ENCODE data around the gene LVRN. TPM values are rescaled to one million over a fixed set of nuclear protein-coding genes. Genes with fewer than 3 reads are reported as not detected.

Gene LVRN
- total and polyA plus RNA-seq, 2 donors from 2014 or later = not detected

DNA sequence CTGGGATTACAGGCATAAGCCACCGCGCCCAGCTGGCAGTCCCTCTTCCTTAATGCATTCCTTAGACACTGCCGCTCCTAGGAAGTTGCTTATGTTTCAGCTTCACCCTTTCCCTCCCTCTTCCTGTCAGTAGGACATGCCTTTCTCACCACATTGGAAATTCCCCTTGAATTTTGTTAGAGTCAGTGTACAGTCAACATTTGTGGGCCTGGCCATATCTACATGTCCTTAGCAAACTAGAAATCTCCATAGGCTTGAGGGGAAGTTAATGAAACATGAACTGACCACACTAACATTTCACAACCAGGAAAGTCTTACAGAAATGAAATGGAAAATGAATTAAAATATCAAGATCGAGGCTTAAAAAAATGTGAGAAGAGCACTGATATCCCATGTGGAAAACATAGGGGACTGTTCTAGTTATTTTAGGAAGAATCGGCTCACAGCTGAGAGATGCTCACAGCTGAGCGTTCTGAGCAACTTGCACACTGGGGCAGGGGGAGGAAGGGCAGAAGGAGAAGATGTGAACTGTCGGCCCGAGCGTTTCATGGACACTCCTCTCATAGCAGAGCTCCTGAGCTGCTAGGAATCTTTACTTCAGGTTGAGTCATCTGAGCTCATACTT is 21.1 kb upstream of the LVRN start:
- FAIRE-seq (no peak), DNase-seq (no peak)
- intact Hi-C loops (cut with DNase I) = no loop called here
- H3K4me3 ChIP-seq (ENCODE audit: low read length in 3 of 3) = no peak overlapping the region
- H3K27me3 ChIP-seq (ENCODE audit: control insufficient read depth, insufficient read depth, low read length) = no peaks in the 10 kb centered on the region
- H3K9ac ChIP-seq (ENCODE audit: low read length in 3 of 3) = no peak overlapping the region
- H3K27ac ChIP-seq (ENCODE audit: low read depth in 2 of 2, low read length in 2 of 2) = no peak overlapping the region
- TF ChIP-seq CTCF (IDR thresholded peaks at IDR 0.05; ENCODE audit: borderline replicate concordance, extremely low read depth, insufficient read depth) = no peak
- H3K4me1 ChIP-seq (ENCODE audit: control insufficient read depth in 2 of 3, insufficient read depth in 2 of 3, low read depth in 1 of 3, low read length in 3 of 3) = no peaks in the 10 kb centered on the region
- H3K36me3 ChIP-seq (ENCODE audit: control insufficient read depth in 2 of 3, insufficient read depth in 3 of 3, low read length in 3 of 3) = no peaks in the 10 kb centered on the region
- no peaks in the 10 kb centered on the region for H3K9me3 ChIP-seq (ENCODE audit: control insufficient read depth in 2 of 3, insufficient read depth in 1 of 3, low read length in 3 of 3)

DNA sequence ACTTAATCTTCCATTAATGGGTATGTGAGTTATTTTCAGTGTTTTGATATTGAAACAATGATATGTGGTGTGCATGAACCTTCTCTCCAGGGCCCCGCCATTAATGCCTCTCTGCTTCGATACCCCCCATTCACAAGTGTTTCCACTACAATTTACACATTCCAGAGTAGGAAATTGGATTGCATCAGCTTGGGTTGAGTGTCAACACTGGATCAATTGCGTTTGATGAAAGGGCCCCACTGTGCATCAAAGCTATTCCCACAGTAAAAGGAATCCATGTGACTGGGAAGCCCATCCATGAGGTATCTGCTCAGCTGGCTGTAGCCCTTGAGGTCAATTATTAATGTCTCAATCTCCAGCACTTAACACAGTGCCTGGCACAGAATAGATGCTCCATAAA is 17.8 kb upstream of the LVRN start:
- no peak overlapping the region for H3K4me3 ChIP-seq (ENCODE audit: low read length in 3 of 3)
- H3K9ac ChIP-seq (ENCODE audit: low read length in 3 of 3) = no peak overlapping the region
- intact Hi-C loops (cut with DNase I) = no loop called here
- H3K27me3 ChIP-seq (ENCODE audit: control insufficient read depth, insufficient read depth, low read length) = no peaks in the 10 kb centered on the region
- no peaks in the 10 kb centered on the region for H3K9me3 ChIP-seq (ENCODE audit: control insufficient read depth in 2 of 3, insufficient read depth in 1 of 3, low read length in 3 of 3)
- H3K27ac ChIP-seq (ENCODE audit: low read depth in 2 of 2, low read length in 2 of 2) = no peak overlapping the region
- TF ChIP-seq CTCF (IDR thresholded peaks at IDR 0.05; ENCODE audit: borderline replicate concordance, extremely low read depth, insufficient read depth) = no peak
- FAIRE-seq (no peak), DNase-seq (no peak)
- H3K4me1 ChIP-seq (ENCODE audit: control insufficient read depth in 2 of 3, insufficient read depth in 2 of 3, low read depth in 1 of 3, low read length in 3 of 3) = no peaks in the 10 kb centered on the region
- H3K36me3 ChIP-seq (ENCODE audit: control insufficient read depth in 2 of 3, insufficient read depth in 3 of 3, low read length in 3 of 3) = no peaks in the 10 kb centered on the region

GRCh38 chr5:115946655-115947054 is 15.6 kb upstream of the LVRN start:
- Histone ChIP-seq H3K27me3 (ENCODE audit: control insufficient read depth, insufficient read depth, low read length) (no peaks in the 10 kb centered on the region), H3K4me3 (ENCODE audit: low read length in 3 of 3) (no peak overlapping the region), H3K9ac (ENCODE audit: low read length in 3 of 3) (no peak overlapping the region), H3K4me1 (ENCODE audit: control insufficient read depth in 2 of 3, insufficient read depth in 2 of 3, low read depth in 1 of 3, low read length in 3 of 3) (no peaks in the 10 kb centered on the region), H3K9me3 (ENCODE audit: control insufficient read depth in 2 of 3, insufficient read depth in 1 of 3, low read length in 3 of 3) (no peaks in the 10 kb centered on the region), H3K27ac (ENCODE audit: low read depth in 2 of 2, low read length in 2 of 2) (no peak overlapping the region), H3K36me3 (ENCODE audit: control insufficient read depth in 2 of 3, insufficient read depth in 3 of 3, low read length in 3 of 3) (no peaks in the 10 kb centered on the region)
- DNase-seq (no peak), FAIRE-seq (no peak)
- no peak for TF ChIP-seq CTCF (IDR thresholded peaks at IDR 0.05; ENCODE audit: borderline replicate concordance, extremely low read depth, insufficient read depth)
- intact Hi-C loops (cut with DNase I) = no loop called here

DNA sequence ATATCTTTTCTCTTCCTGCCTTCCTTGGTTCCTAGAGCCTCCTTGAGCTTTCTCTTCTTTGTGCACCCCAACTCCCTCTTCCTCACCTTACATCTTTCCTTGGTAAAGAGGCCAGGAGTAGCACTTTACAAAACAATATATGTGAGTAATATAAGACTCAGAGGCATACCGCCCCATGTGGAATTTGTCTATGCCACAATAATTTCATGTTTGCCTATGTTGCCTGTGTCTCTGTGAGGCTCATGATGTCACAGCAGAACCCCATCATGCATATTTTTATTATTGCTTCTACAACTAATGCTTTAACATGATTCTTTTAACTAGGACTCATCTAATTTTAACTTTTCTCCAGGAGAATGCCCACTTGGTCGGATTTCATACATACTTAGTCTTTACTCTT is 15.0 kb upstream of the LVRN start:
- H3K4me1 ChIP-seq (ENCODE audit: control insufficient read depth in 2 of 3, insufficient read depth in 2 of 3, low read depth in 1 of 3, low read length in 3 of 3) = no peaks in the 10 kb centered on the region
- intact Hi-C loops (cut with DNase I) = no loop called here
- TF ChIP-seq CTCF (IDR thresholded peaks at IDR 0.05; ENCODE audit: borderline replicate concordance, extremely low read depth, insufficient read depth) = no peak
- no peak overlapping the region for H3K4me3 ChIP-seq (ENCODE audit: low read length in 3 of 3)
- H3K27ac ChIP-seq (ENCODE audit: low read depth in 2 of 2, low read length in 2 of 2) = no peak overlapping the region
- FAIRE-seq = no peak
- H3K27me3 ChIP-seq (ENCODE audit: control insufficient read depth, insufficient read depth, low read length) = no peaks in the 10 kb centered on the region
- no peak for DNase-seq
- no peak overlapping the region for H3K9ac ChIP-seq (ENCODE audit: low read length in 3 of 3)
- H3K9me3 ChIP-seq (ENCODE audit: control insufficient read depth in 2 of 3, insufficient read depth in 1 of 3, low read length in 3 of 3) = no peaks in the 10 kb centered on the region
- no peaks in the 10 kb centered on the region for H3K36me3 ChIP-seq (ENCODE audit: control insufficient read depth in 2 of 3, insufficient read depth in 3 of 3, low read length in 3 of 3)

Measured in kidney (tissue), 14 donors.